Caco-2 (cell line): ENCODE data around the gene RNU7-1. TPM values are rescaled to one million over a fixed set of nuclear protein-coding genes. Genes with fewer than 3 reads are reported as not detected.

Source experiments
- BruUV-seq: library from RNA; stranded (reverse); fragments of 400-500 nt; replicated peaks from 2 replicates; lab custom pipeline; 2021; lab: Mats Ljungman, UMichigan
- CTCF ChIA-PET: fragments of 300-600 bp; sonication (Branson Sonifier 250); formaldehyde crosslinking; loops from one replicate; lab custom pipeline; 2022; ENCODE audit warnings: antibody characterized with exemption; lab: Charles Lee
- POLR2A ChIA-PET: fragments of 300-600 bp; sonication (Branson Sonifier 250); formaldehyde crosslinking; loops from one replicate; lab custom pipeline; 2022; ENCODE audit warnings: antibody characterized with exemption; lab: Charles Lee
- DNase-seq, 2 experiments: peaks; one replicate each; pipeline versions ENCODE4 v3.0.0 to v3.0.0-alpha.2; 2020 to 2022
- H3K27me3 ChIP-seq: replicated peaks from 2 replicates; pipeline ENCODE4 v1.6.0; 2011; ENCODE audit warnings: low read length; ENCODE audit not compliant: control insufficient read depth, insufficient read depth
- H3K36me3 ChIP-seq: 2 replicates; pipeline ENCODE4 v1.5.1; 2011; ENCODE audit warnings: low read length; ENCODE audit not compliant: control insufficient read depth, insufficient read depth
- H3K4me1 ChIP-seq: fragments of 250-450 bp; sonication (Bioruptor Pico); 2 replicates; pipeline ENCODE4 v1.5.1; 2020; ENCODE audit warnings: mild to moderate bottlenecking
- H3K4me3 ChIP-seq: 2 replicates; pipeline ENCODE4 v1.5.1; 2011; ENCODE audit warnings: low read depth, mild to moderate bottlenecking, control low read depth, low read length
- H3K9me3 ChIP-seq: fragments of 250-450 bp; sonication (Bioruptor Pico); 2 replicates; pipeline ENCODE4 v1.5.1; 2020; ENCODE audit warnings: mild to moderate bottlenecking, moderate library complexity
- H3K27ac Mint-ChIP-seq: one replicate; pipeline ENCODE4 v1.8.0; 2022; ENCODE audit warnings: mixed read lengths; ENCODE audit not compliant: unreplicated experiment
- H3K27me3 Mint-ChIP-seq: one replicate; pipeline ENCODE4 v1.8.0; 2022; ENCODE audit warnings: mixed read lengths; ENCODE audit not compliant: insufficient read depth, unreplicated experiment
- H3K36me3 Mint-ChIP-seq: one replicate; pipeline ENCODE4 v1.8.0; 2022; ENCODE audit warnings: mild to moderate bottlenecking, mixed read lengths; ENCODE audit not compliant: insufficient read depth, unreplicated experiment
- H3K4me1 Mint-ChIP-seq: one replicate; pipeline ENCODE4 v1.8.0; 2022; ENCODE audit warnings: low read depth, mixed read lengths; ENCODE audit not compliant: unreplicated experiment
- H3K4me3 Mint-ChIP-seq: one replicate; pipeline ENCODE4 v1.8.0; 2022; ENCODE audit warnings: mild to moderate bottlenecking, moderate library complexity, mixed read lengths; ENCODE audit not compliant: unreplicated experiment
- H3K9me3 Mint-ChIP-seq: one replicate; pipeline ENCODE4 v1.8.0; 2022; ENCODE audit warnings: mixed read lengths; ENCODE audit not compliant: unreplicated experiment
- CTCF ChIP-seq, 2 experiments: fragments of 200-600 bp in 1 of 2; IDR thresholded peaks; 1 replicate in 1 of 2; 2 replicates in 1 of 2; pipeline versions ENCODE4 v1.5.1 to v1.8.0; 2011 to 2022; ENCODE audit warnings: antibody characterized with exemption in 1 of 2, control low read depth in 1 of 2, inconsistent platforms in 1 of 2, low read depth in 1 of 2, low read length in 1 of 2, mild to moderate bottlenecking in 1 of 2, moderate library complexity in 1 of 2; ENCODE audit not compliant: insufficient read depth in 1 of 2, severe bottlenecking in 1 of 2, unreplicated experiment in 1 of 2
- intact Hi-C: fragments of 100-400 bp; cut with micrococcal nuclease; formaldehyde crosslinking; loops from one replicate; pipeline ENCODE4 v1.10.0; 2022; ENCODE audit not compliant: unreplicated experiment
- total RNA-seq: library from RNA; stranded (reverse); gene quantifications from 2 replicates; pipeline ENCODE4 v1.2.3, GENCODE V29; 2022

RNU7-1 gene
- total RNA-seq, 1 experiment from 2014 or later: not detected

- Mint-ChIP-seq H3K4me3 (peak within 1 kb of the TSS; percentile 85), H3K36me3 (peaks cover 22% of the 10 kb centered on the region), H3K4me1 (peaks cover 66% of the 10 kb centered on the region), H3K27ac (peak within 1 kb of the TSS; percentile 76), H3K27me3 (no peaks in the 10 kb centered on the region), H3K9me3 (no peaks in the 10 kb centered on the region)
- Histone ChIP-seq H3K27me3 (no peaks in the 10 kb centered on the region), H3K4me3 (peak within 1 kb of the TSS; percentile 91), H3K36me3 (peaks cover 2% of the 10 kb centered on the region; the same call in 1 of the 2 replicates), H3K9me3 (no peaks in the 10 kb centered on the region), H3K4me1 (peaks cover 43% of the 10 kb centered on the region)
- no peak for TF ChIP-seq CTCF (IDR thresholded peaks at IDR 0.05; ENCODE audit: insufficient read depth in 1 of 2, low read depth in 1 of 2, low read length in 1 of 2, severe bottlenecking in 1 of 2, unreplicated experiment in 1 of 2)
- BruUV-seq: no TSS peak
- CTCF ChIA-PET: interaction anchor here (0.6 to 5.7 kb wide), 3 partner anchors 11 to 60 kb away, joined by 4 to 56 read pairs (median 8); partner anchors contain the start of gene SPSB2
- POLR2A ChIA-PET: interaction anchor here (0.6 to 2.9 kb wide), 7 partner anchors 10 to 135 kb away, joined by 3 to 22 read pairs (median 12); partner anchors contain the start of genes C12orf57 and RNU7-1
- intact Hi-C loops: no loop called here
- peak; percentile 85 to 87 for DNase-seq
These were observed 16.1 kb upstream of the RNU7-1 start, which contains the start of gene ATN1 for GRCh38 chr12:6927379-6928021. Gene ATN1 (plus strand): TSS chr12:6927959. CDS start chr12:6934002, 6,043 bp downstream.

GRCh38 chr12:6928022-6928702 lies 15.5 kb upstream of the RNU7-1 start:
- peak in 1 of 2 experiments; percentile 51 for DNase-seq
- Mint-ChIP-seq H3K4me3 (peak overlapping the region; percentile 85), H3K9me3 (no peaks in the 10 kb centered on the region), H3K27ac (peak overlapping the region; percentile 76), H3K36me3 (peaks cover 27% of the 10 kb centered on the region), H3K4me1 (peaks cover 66% of the 10 kb centered on the region), H3K27me3 (no peaks in the 10 kb centered on the region)
- peaks cover 2% of the 10 kb centered on the region; the same call in 1 of the 2 replicates for H3K36me3 ChIP-seq
- no peaks in the 10 kb centered on the region for H3K27me3 ChIP-seq
- no TSS peak for BruUV-seq
- intact Hi-C loops: no loop called here
- CTCF ChIA-PET: interaction anchor here (0.6 to 5.7 kb wide), 4 partner anchors 10 to 168 kb away, joined by 4 to 56 read pairs (median 5); no protein-coding TSS in a partner anchor
- TF ChIP-seq CTCF (IDR thresholded peaks at IDR 0.05; ENCODE audit: insufficient read depth in 1 of 2, low read depth in 1 of 2, low read length in 1 of 2, severe bottlenecking in 1 of 2, unreplicated experiment in 1 of 2): no peak
- H3K4me3 ChIP-seq: peak overlapping the region; percentile 91
- no peaks in the 10 kb centered on the region for H3K9me3 ChIP-seq
- POLR2A ChIA-PET: interaction anchor here (2.0 kb wide), 3 partner anchors 10 to 18 kb away, joined by 5 to 18 read pairs (median 14); partner anchors contain the start of gene C12orf57
- H3K4me1 ChIP-seq: peaks cover 43% of the 10 kb centered on the region
